ENCODE results near the gene DNAJB11.

DNA sequence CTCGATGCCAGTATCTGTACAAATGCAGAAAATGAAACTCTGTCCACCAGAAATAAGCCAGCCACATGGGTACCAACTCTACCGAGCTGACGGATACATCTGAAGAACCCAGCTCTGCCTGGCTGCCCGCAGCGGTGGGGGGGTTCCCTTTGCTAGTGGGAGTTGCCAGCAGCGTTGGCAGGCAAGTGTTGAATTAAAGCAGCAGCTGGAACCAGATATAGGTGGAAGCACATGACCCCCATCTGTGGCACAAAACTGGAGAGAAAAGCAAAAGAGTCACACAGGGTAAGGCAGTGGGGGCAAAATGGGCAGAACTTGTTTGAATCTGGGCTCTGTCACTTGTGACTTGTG is 44.3 kb upstream of the DNAJB11 start:
- TF ChIP-seq, protein P1, sequence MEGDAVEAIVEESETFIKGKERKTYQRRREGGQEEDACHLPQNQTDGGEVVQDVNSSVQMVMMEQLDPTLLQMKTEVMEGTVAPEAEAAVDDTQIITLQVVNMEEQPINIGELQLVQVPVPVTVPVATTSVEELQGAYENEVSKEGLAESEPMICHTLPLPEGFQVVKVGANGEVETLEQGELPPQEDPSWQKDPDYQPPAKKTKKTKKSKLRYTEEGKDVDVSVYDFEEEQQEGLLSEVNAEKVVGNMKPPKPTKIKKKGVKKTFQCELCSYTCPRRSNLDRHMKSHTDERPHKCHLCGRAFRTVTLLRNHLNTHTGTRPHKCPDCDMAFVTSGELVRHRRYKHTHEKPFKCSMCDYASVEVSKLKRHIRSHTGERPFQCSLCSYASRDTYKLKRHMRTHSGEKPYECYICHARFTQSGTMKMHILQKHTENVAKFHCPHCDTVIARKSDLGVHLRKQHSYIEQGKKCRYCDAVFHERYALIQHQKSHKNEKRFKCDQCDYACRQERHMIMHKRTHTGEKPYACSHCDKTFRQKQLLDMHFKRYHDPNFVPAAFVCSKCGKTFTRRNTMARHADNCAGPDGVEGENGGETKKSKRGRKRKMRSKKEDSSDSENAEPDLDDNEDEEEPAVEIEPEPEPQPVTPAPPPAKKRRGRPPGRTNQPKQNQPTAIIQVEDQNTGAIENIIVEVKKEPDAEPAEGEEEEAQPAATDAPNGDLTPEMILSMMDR (IDR thresholded peaks at IDR 0.05), result no peak
- TF ChIP-seq POLR2A (IDR thresholded peaks at IDR 0.05), result no peak
- TF ChIP-seq POLR2AphosphoS5 (IDR thresholded peaks at IDR 0.05), result no peak
- no peak for TF ChIP-seq EP300 (IDR thresholded peaks at IDR 0.05)
